SKM-1 (cell line): ENCODE results near the gene OXCT1.
"Not testable (repeated sequence)": the region's sequence is repeated elsewhere in the genome, so short reads cannot be mapped to it uniquely, and the experiment has no call there.

Experiments
- DNase-seq: peaks from one replicate; lab custom pipeline; 2025; ENCODE audit not compliant: unreplicated experiment; lab: John Stamatoyannopoulos, UW

OXCT1 gene

GRCh38 chr5:41874512-41875060 is 4.4 kb upstream of the OXCT1 start:
- no peak for DNase-seq

- no peak for DNase-seq
These were observed 1.6 kb upstream of the OXCT1 start for GRCh38 chr5:41871852-41872251.

- no peak for DNase-seq
These were observed 413 bp upstream of the OXCT1 start for GRCh38 chr5:41870627-41871048.

- DNase-seq = no peak
These were observed 988 bp downstream of the OXCT1 start for GRCh38 chr5:41869151-41869723.

- no peak for DNase-seq
These were observed 6.2 kb downstream of the OXCT1 start for GRCh38 chr5:41863871-41864486.

- no peak for DNase-seq
These were observed 11.3 kb downstream of the OXCT1 start for GRCh38 chr5:41858890-41859289.

- no peak for DNase-seq
These were observed 12.2 kb downstream of the OXCT1 start for GRCh38 chr5:41857989-41858388.

GRCh38 chr5:41856644-41857491 is 13.4 kb downstream of the OXCT1 start:
- peak; percentile 64 for DNase-seq

GRCh38 chr5:41852293-41852692 is 17.9 kb downstream of the OXCT1 start:
- DNase-seq = no peak

- no peak for DNase-seq
These were observed 19.1 kb downstream of the OXCT1 start for GRCh38 chr5:41851116-41851515.

- no peak for DNase-seq
These were observed 21.2 kb downstream of the OXCT1 start for GRCh38 chr5:41848983-41849382.

- DNase-seq = not testable (repeated sequence)
These were observed 24.5 kb downstream of the OXCT1 start for GRCh38 chr5:41845751-41846150.

GRCh38 chr5:41844502-41844901 is 25.7 kb downstream of the OXCT1 start:
- no peak for DNase-seq

- peak; percentile 22 for DNase-seq
These were observed 26.5 kb downstream of the OXCT1 start for GRCh38 chr5:41843456-41844370.

- no peak for DNase-seq
These were observed 27.4 kb downstream of the OXCT1 start for GRCh38 chr5:41842777-41843176.

- DNase-seq = no peak
These were observed 28.9 kb downstream of the OXCT1 start for GRCh38 chr5:41841325-41841724.

GRCh38 chr5:41840251-41840650 is 30.0 kb downstream of the OXCT1 start:
- no peak for DNase-seq

- no peak for DNase-seq
These were observed 32.4 kb downstream of the OXCT1 start for GRCh38 chr5:41837793-41838192.

- no peak for DNase-seq
These were observed 34.6 kb downstream of the OXCT1 start for GRCh38 chr5:41835645-41836044.

GRCh38 chr5:41834506-41834905 is 35.7 kb downstream of the OXCT1 start:
- no peak for DNase-seq

- no peak for DNase-seq
These were observed 37.8 kb downstream of the OXCT1 start for GRCh38 chr5:41832430-41832829.
